OCI-M2 (cell line): Measurements from ENCODE around the gene ANKLE1.

Source experiments
- DNase-seq: peaks from one replicate; lab custom pipeline; 2025; ENCODE audit not compliant: unreplicated experiment; lab: John Stamatoyannopoulos, UW

The ANKLE1 gene, protein sequence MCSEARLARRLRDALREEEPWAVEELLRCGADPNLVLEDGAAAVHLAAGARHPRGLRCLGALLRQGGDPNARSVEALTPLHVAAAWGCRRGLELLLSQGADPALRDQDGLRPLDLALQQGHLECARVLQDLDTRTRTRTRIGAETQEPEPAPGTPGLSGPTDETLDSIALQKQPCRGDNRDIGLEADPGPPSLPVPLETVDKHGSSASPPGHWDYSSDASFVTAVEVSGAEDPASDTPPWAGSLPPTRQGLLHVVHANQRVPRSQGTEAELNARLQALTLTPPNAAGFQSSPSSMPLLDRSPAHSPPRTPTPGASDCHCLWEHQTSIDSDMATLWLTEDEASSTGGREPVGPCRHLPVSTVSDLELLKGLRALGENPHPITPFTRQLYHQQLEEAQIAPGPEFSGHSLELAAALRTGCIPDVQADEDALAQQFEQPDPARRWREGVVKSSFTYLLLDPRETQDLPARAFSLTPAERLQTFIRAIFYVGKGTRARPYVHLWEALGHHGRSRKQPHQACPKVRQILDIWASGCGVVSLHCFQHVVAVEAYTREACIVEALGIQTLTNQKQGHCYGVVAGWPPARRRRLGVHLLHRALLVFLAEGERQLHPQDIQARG

DNA sequence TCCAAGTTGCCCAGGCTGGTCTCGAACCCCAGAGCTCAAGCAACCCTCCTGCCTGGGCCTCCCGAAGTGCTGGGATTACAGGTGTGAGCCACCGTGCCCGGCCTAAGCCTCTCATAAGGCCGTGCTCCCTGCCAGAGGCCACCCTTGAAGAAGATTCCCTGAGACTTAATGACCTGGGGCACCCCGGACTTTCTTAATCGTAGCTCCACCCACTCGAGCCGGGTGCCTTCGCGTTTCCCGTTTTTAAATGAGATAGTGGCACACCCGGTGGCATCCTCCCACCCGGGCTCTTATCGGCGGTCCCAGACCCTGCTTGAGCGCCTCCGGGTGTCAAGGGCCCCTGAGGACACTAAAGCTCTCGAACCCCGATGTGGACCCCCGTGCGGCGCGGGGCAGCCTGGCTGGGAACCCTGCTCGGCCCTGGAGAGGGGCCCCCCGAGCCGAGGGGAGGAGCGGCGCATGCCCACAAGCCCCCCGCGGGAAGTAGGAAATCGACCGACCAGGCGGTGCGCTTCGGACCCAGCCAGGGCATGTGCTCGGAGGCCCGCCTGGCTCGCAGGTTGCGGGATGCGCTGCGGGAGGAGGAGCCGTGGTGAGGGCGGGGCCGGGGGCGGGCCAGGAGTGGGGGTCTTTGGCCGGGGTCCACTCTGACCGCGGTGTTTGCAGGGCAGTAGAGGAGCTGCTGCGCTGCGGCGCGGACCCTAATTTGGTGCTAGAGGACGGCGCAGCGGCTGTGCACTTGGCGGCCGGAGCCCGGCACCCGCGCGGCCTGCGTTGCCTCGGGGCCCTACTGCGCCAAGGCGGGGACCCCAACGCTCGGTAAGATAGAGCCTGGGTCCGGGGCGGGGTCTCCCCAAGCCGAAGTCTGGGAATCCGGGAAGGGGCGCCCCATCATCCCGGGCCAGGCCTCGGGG is at the start of gene ANKLE1:
TSS of gene ANKLE1 (plus strand) at position 511 of the 914 bp plus-strand sequence. CDS start at position 531, 20 bp downstream.
- peak; percentile 77 for DNase-seq

DNA sequence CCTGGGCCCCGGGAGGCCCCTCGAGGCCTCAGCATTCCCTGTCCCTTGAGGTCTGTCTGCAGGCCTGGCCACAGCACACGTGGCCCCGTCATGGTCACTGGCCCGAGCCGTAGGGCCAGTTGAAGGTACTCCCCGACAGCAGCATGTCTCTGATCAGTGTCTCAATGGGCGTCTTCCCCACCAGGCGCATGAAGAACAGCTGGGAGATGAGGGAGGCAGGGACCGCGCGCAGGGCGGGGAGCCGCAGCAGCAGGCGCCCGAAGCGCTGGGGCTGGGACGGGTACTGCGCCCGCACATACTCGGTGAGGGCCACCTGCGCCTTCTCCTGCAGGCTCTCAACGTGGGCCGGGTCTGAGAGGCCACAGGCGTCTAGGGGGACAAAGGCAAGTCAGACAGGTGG is 49.4 kb upstream of the ANKLE1 start:
- DNase-seq: no peak

DNA sequence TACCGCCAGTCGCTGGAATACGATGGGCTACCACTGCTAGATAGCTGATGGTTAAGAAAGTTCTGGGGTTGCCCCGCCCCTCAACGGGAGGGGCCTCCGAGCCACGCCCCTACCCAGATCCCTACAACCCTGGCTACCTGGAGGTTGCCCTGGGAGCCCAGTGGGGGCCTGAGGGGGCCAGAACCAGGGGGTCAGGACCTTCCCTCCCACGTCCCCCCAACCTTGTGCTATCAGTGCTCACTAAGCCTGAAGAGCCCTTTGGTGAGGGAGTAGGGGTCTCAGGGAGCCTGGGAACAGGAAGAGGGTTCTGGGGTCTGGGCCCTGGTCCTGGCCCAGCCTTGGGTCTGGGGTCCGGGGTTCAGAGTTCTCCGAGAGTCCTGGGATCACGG is 46.8 kb upstream of the ANKLE1 start:
- DNase-seq: no peak

DNA sequence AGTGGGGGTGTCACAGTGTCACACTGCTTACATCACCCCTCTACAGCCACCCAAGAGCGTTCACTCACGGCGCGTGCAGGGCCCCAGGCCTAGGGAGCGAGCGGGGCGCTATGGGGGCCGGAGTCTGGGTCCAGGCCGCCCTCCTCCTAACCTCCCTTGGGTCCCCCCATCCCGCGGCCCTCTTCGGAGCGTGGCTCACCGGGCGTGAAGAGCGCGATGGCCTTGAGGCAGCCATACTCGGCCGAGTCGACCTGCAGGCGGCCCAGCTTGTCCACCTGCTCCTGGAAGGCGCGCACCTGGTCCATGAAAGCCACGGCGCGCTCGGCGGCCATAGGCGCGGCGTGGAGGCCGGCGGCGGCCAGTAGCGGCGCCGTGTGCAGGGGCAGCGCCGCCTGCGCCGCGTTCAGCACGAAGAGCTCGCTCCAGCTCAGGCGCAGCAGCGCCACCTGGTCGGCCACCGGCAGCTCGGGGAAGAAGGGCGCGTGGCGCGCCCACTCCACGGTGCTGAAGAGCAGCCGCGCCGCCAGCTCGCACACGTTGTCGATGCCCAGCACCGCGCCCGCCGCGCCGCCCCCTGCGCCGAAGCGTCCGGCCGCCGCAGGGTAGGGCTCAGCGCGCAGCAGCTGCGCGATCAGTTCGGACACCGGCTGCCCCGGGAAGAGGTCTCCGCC is 46.3 kb upstream of the ANKLE1 start:
- no peak for DNase-seq

DNA sequence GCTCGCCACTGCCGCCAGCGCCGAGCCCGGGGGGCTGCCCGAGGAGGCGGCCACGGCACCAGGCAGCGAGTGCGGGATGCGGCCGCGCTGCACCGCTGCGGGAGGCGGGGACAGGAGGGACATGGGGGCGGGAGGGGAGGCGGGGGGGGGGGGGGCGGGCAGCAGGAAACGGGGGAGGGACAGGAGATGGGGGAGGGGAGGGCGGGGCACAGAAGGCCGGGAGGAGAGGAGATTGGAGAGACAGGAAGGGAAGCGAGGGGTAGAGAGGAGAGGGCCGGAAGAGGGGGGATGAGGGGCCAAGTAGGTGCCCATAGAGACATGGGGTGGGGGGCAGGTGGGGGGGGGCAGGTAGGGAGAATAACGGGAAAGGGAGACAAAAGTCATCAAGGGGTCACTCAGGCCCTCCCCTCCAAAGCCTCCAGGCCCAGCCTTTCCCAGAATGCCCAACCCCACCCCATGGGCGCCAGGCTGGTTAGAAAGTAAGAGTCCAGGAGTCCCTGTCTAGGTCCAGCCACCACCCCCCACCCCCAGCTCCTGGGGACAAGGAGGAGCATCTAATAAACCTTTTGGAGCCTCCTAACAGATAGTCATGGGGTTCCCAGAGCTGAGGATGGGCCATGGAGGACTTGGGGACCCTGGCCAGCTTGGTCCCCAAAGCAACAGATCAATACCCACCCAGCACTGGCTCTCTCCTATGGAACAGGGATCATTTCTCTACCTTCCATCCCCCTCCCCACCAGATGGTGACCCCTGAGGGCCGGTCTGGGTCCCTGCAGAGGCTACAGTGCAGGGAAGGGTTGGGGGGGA is 45.5 kb upstream of the ANKLE1 start:
- no peak for DNase-seq

DNA sequence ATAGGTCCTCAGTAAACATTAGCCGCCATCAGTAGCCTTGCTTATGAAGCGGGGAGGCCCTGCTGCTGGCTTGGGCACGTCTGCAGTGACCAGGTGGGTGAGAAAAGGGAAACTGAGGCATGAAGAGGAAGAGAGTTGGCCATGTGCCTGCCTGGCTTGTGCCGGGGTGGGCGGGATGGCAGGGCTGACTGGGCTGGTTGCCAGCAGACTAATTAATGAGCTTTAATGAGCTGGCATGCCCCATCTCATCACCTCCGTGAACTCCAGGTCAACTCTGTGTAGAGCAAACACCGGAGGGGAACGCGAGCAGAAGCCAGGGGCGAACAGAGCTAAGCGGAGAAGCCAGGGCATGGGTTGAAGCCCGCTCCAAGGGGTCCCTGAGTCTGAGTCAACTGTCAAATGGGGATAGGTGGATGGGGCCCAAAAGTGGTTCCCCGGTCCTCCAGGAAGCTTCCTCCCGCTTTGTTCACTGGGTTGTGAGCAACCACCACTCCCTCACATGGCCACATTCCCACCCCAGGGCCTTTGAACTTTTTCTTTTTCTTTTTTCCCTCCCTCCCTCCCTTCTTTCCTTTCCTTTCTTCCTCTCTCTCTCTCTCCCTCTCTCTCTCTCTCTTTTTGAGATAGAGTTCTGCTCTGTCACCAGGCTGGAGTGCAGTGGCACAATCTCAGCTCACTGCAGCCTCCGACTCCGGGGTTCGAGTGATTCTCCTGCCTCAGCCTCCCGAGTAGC is 44.7 kb upstream of the ANKLE1 start:
- DNase-seq: no peak

GRCh38 chr19:17237747-17238706 is 43.7 kb upstream of the ANKLE1 start:
- no peak for DNase-seq

GRCh38 chr19:17240062-17240752 is 41.5 kb upstream of the ANKLE1 start:
- no peak for DNase-seq

DNA sequence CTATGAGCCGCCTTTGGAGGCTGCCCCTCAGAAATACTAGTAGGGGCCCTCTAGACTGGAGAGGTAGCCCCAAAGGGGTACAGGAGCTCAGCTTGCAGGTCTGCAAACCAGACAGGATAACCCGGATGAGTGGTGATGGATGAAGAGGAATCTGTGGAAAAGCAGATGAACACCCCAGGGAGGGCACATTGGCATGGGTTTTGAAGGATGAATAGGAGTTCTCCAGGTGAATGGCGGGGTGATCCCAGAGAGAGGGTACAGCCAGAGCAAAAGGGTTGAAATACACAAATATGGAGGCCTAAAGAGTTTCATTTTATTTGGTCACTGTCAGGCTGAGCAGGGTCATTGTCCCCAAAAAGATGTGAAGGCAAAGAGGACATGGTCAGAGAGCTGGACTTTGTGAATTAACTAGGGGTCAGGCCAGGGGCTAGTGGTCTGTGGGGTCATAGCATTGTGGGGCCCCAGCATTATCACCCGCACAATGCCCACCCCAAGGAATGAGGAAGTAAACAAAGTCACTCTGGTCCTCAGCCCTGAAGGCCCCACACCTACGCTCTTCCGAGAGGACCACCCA is 40.8 kb upstream of the ANKLE1 start:
- no peak for DNase-seq

DNA sequence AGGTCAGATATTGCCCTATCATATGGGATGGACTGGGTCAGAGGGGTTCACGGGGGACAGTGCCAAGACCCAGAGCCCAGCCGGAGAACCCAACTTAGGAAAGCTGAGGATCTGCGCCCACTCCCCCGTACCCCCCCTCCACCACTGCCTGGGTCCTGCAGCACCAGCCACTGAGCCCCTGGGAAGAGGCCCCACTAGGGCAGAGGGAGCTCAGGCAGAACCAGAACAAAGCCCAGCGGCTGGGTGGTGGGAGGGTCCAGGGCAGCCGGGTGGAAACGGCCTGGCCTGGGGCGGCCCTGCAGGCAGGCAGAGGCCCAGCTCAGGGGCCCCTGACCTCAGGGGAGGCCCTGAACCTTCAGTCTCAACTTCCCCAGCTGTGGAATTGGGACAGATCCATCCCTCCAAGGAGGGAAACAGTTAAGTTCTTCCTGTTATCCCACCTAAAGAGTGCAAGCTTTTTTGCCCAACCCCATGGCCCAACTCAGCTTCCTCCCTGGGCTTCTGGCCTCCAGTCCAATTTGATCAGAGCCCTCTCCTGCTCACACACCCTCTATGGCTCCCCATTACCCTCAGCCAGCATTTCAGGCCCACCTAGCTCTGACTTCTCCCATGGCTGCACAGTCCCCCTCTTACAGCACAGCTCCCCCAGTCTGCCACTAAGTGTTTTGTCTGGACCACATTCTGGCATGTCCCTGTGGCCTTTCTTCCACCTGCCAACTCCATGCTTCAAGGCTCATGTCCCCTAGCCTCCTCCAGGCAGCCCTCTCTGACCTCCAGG is 39.1 kb upstream of the ANKLE1 start:
- DNase-seq: no peak

GRCh38 chr19:17243211-17243829 is 38.4 kb upstream of the ANKLE1 start:
- no peak for DNase-seq

DNA sequence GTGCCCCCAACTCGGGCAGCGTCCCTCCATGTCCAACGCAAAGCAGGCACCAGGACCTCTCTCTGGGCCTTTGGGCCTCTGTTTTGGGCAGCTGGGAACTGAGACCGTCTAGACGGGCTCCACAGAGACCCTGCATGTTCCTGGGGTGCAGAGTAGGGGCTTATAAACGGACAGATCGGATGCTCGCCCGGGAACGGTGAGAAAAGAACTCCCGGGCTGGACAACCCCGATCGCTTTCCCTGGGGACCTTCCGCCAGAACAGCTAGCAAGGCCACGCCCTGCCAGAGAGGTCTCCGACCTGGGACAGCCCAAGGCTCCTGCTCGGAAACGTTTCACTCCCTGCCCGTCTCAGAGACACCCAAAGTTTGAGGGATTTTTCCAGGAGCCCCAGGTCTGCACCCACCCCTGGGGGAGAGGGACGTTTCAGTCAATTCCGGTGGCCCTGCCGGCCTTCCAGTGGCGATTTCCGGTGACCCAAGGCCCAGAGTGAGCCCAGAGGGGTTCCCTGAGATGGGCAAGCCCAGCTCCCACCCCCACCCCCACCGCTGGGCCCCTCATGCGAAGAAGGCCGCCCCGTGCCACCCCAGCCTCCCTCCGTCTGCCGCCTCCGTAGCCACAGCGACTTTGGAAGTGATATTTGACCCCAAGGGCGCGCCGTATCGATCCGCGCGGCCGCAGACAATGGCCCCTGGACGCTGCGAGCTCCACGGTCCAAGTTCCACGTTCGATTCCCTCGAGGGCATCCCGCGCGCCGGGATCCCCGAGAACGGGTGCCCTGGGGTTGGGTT is 37.7 kb upstream of the ANKLE1 start:
- DNase-seq: no peak

- no peak for DNase-seq
Measured at GRCh38 chr19:17244618-17245534, 36.8 kb upstream of the ANKLE1 start.

DNA sequence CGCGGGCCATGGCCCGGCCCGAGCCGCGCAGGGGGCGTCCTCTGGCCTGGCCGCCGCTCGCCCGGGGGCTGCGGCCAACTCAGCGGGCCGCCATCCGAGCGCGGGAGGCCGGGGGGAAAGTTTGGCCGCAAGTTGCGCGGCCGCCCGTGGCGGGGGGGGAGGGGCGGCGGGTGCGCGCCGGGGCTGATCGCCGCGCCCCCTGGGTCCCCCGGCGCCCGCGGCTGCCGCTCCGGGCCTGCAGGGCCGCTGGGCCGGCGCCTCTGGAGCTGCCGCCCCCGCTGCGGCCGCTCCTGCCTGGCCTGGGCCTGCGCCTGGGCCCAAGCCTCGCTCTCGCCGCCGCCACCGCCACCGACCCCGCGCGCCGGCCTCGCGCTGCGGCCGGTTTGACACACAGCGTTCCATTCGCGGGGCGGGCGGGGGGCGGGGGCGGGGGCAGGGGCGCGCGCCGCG is 36.1 kb upstream of the ANKLE1 start, which contains the start of gene NR2F6:
TSS of gene NR2F6 (minus strand) at position 385 of the 450 bp plus-strand sequence. CDS start 699 bp downstream, outside the sequence.
- DNase-seq: no peak
